ENCODE data around the gene C2orf15.
"Not testable (repeated sequence)": the region's sequence is repeated elsewhere in the genome, so short reads cannot be mapped to it uniquely, and the experiment has no call there.

Gene C2orf15

DNA sequence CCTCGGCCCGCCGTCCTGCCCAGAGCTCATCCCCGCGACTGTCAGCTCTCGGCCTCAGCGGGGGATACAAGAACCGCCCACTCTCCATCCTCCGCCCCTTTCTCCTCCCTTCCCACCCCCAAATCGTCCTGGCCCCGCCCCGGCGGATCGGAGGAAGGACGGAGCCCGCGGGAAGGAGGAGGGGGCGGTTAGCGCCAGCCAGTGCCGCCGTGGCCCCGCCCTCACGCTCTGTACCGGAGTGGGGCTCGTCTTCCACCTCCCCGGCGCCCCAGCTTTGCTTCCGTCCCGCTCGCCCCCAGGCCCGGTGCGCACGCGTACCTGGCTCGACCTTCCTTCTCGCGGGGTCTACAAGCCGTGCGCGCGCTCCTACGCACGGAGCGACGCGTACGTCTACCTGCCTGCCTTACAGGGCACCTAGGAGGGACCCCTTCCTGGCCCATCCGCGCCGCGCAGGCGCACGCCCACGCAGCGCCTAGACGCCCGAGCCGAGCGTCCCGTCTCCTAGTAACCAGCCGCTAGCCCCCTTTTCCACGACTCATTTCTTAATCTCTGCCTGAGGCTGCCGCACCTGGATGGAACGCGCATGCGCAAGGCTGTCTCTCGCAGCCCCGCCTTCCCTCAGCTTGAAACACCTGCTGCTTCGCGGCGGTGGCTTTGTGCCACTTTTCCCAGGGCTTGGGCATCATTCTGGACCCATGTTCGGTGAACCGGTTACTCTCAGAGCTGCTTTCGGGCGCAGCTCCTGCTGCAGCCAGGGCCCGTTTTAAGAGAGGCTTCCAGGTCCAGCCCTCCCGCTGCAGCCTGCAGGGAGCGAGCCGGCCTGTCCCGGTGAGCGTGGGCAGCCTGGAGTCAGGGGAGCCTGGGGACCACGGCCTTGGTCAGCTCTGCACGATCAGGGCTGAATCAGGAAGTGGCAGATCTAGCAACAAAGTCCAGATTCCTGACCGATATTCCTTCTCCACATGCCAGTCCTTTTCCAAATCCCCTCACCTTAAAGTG, at the start of gene C2orf15:
TSS of gene C2orf15 (plus strand) at position 598 of the 999 bp plus-strand sequence. CDS start 8,852 bp downstream, outside the sequence.
- Histone ChIP-seq H3K4me3 (ENCODE audit: low read depth in 1 of 2, low read length in 2 of 2) (peak within 1 kb of the TSS; percentile 87 to 97), H3K36me3 (ENCODE audit: control insufficient read depth in 1 of 2, insufficient read depth in 2 of 2, low read length in 2 of 2) (no peaks in the 10 kb centered on the region), H3K9me3 (ENCODE audit: control insufficient read depth in 1 of 2, low read length in 2 of 2) (no peaks in the 10 kb centered on the region), H3K27ac (ENCODE audit: low read length) (peak within 1 kb of the TSS; percentile 69), H3K27me3 (ENCODE audit: low read depth, low read length) (no peaks in the 10 kb centered on the region), H3K4me1 (ENCODE audit: control insufficient read depth in 1 of 2, insufficient read depth in 2 of 2, low read length in 2 of 2) (peaks cover 0 to 5% of the 10 kb centered on the region in 2 donors)

DNA sequence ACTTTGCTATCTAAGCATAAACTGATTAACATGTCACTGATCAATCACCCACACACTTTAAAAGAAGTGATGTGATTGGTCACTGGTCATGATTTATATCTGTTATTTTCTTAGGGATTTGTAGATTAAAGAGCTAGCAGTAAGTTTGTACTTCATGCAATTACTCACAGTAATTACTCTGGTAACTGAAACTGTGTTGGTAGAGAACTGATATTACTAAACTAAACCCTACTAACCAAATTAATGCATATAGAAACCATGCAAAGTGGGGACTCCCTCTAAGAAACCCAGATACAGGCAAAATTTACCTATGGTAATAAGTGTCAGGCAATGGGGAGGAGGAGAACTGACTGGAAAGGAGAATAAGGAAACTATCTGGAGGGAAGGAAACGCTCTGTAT, 44.8 kb upstream of the C2orf15 start:
- no peaks in the 10 kb centered on the region for H3K27me3 ChIP-seq (ENCODE audit: low read depth, low read length)
- no peaks in the 10 kb centered on the region for H3K4me1 ChIP-seq (ENCODE audit: control insufficient read depth in 1 of 2, insufficient read depth in 2 of 2, low read length in 2 of 2)
- no peak overlapping the region for H3K27ac ChIP-seq (ENCODE audit: low read length)
- peaks cover 0 to 9% of the 10 kb centered on the region in 2 donors for H3K9me3 ChIP-seq (ENCODE audit: control insufficient read depth in 1 of 2, low read length in 2 of 2)
- H3K36me3 ChIP-seq (ENCODE audit: control insufficient read depth in 1 of 2, insufficient read depth in 2 of 2, low read length in 2 of 2): no peaks in the 10 kb centered on the region
- no peak overlapping the region for H3K4me3 ChIP-seq (ENCODE audit: low read depth in 1 of 2, low read length in 2 of 2)

GRCh38 chr2:99101697-99102096, 39.8 kb upstream of the C2orf15 start:
- Histone ChIP-seq H3K4me3 (ENCODE audit: low read depth in 1 of 2, low read length in 2 of 2) (no peak overlapping the region), H3K27me3 (ENCODE audit: low read depth, low read length) (no peaks in the 10 kb centered on the region), H3K4me1 (ENCODE audit: control insufficient read depth in 1 of 2, insufficient read depth in 2 of 2, low read length in 2 of 2) (no peaks in the 10 kb centered on the region), H3K36me3 (ENCODE audit: control insufficient read depth in 1 of 2, insufficient read depth in 2 of 2, low read length in 2 of 2) (no peaks in the 10 kb centered on the region), H3K9me3 (ENCODE audit: control insufficient read depth in 1 of 2, low read length in 2 of 2) (no peaks in the 10 kb centered on the region), H3K27ac (ENCODE audit: low read length) (no peak overlapping the region)

DNA sequence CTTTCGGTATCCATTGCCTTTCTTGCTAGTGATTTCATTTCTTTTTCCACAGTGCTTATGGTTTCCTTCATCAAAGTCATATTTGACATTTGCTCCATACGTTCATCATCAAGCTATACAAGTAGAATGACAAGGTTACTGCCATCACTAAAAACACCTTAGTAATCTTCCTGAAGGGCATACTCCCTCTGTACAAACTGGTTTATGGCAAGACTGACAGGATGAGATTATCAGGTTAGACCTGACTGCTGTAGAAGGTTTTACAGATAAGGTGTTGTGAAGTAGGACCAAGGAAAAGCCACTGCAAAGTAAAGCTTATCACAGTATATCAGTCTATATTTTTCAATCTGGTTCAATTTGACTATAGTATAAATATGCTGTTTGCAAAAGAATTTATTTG, 37.5 kb upstream of the C2orf15 start:
- Histone ChIP-seq H3K4me3 (ENCODE audit: low read depth in 1 of 2, low read length in 2 of 2) (no peak overlapping the region), H3K27me3 (ENCODE audit: low read depth, low read length) (no peaks in the 10 kb centered on the region), H3K4me1 (ENCODE audit: control insufficient read depth in 1 of 2, insufficient read depth in 2 of 2, low read length in 2 of 2) (no peaks in the 10 kb centered on the region), H3K36me3 (ENCODE audit: control insufficient read depth in 1 of 2, insufficient read depth in 2 of 2, low read length in 2 of 2) (no peaks in the 10 kb centered on the region), H3K27ac (ENCODE audit: low read length) (no peak overlapping the region), H3K9me3 (ENCODE audit: control insufficient read depth in 1 of 2, low read length in 2 of 2) (no peaks in the 10 kb centered on the region)

GRCh38 chr2:99106913-99107312, 34.6 kb upstream of the C2orf15 start:
- H3K4me1 ChIP-seq (ENCODE audit: control insufficient read depth in 1 of 2, insufficient read depth in 2 of 2, low read length in 2 of 2): no peaks in the 10 kb centered on the region
- H3K9me3 ChIP-seq (ENCODE audit: control insufficient read depth in 1 of 2, low read length in 2 of 2): no peaks in the 10 kb centered on the region
- H3K27ac ChIP-seq (ENCODE audit: low read length): no peak overlapping the region
- H3K36me3 ChIP-seq (ENCODE audit: control insufficient read depth in 1 of 2, insufficient read depth in 2 of 2, low read length in 2 of 2): no peaks in the 10 kb centered on the region
- no peaks in the 10 kb centered on the region for H3K27me3 ChIP-seq (ENCODE audit: low read depth, low read length)
- no peak overlapping the region for H3K4me3 ChIP-seq (ENCODE audit: low read depth in 1 of 2, low read length in 2 of 2)

DNA sequence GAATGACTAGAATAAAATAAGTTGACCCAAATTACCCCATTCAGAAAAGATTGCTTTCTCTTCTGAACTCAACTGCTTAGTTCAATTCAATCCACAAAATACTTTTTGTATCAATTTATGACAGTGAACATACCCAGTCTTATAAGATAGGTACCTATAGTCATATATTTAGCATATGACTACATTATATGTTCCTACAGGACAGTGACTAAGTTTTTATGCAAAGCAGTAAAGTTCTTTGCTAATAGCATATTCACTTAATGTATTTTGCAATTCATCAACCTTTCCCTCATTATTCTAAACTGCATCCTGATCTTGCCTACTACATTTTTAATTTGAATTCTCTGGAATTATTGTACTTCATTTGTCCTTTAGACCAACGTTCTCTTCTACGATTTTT, 30.3 kb upstream of the C2orf15 start:
- Histone ChIP-seq H3K4me3 (ENCODE audit: low read depth in 1 of 2, low read length in 2 of 2) (no peak overlapping the region), H3K4me1 (ENCODE audit: control insufficient read depth in 1 of 2, insufficient read depth in 2 of 2, low read length in 2 of 2) (no peaks in the 10 kb centered on the region), H3K27ac (ENCODE audit: low read length) (no peak overlapping the region), H3K36me3 (ENCODE audit: control insufficient read depth in 1 of 2, insufficient read depth in 2 of 2, low read length in 2 of 2) (no peaks in the 10 kb centered on the region), H3K27me3 (ENCODE audit: low read depth, low read length) (no peaks in the 10 kb centered on the region), H3K9me3 (ENCODE audit: control insufficient read depth in 1 of 2, low read length in 2 of 2) (no peaks in the 10 kb centered on the region)

- H3K9me3 ChIP-seq (ENCODE audit: control insufficient read depth in 1 of 2, low read length in 2 of 2): no peaks in the 10 kb centered on the region
- H3K27ac ChIP-seq (ENCODE audit: low read length): no peak overlapping the region
- H3K36me3 ChIP-seq (ENCODE audit: control insufficient read depth in 1 of 2, insufficient read depth in 2 of 2, low read length in 2 of 2): no peaks in the 10 kb centered on the region
- no peak overlapping the region for H3K4me3 ChIP-seq (ENCODE audit: low read depth in 1 of 2, low read length in 2 of 2)
- no peaks in the 10 kb centered on the region for H3K27me3 ChIP-seq (ENCODE audit: low read depth, low read length)
- no peaks in the 10 kb centered on the region for H3K4me1 ChIP-seq (ENCODE audit: control insufficient read depth in 1 of 2, insufficient read depth in 2 of 2, low read length in 2 of 2)
These were observed 29.6 kb upstream of the C2orf15 start for GRCh38 chr2:99111945-99112344.

GRCh38 chr2:99112617-99113016, 28.9 kb upstream of the C2orf15 start:
- Histone ChIP-seq H3K36me3 (ENCODE audit: control insufficient read depth in 1 of 2, insufficient read depth in 2 of 2, low read length in 2 of 2) (no peaks in the 10 kb centered on the region), H3K27ac (ENCODE audit: low read length) (no peak overlapping the region), H3K9me3 (ENCODE audit: control insufficient read depth in 1 of 2, low read length in 2 of 2) (no peaks in the 10 kb centered on the region), H3K4me1 (ENCODE audit: control insufficient read depth in 1 of 2, insufficient read depth in 2 of 2, low read length in 2 of 2) (no peaks in the 10 kb centered on the region), H3K4me3 (ENCODE audit: low read depth in 1 of 2, low read length in 2 of 2) (no peak overlapping the region), H3K27me3 (ENCODE audit: low read depth, low read length) (no peaks in the 10 kb centered on the region)

- Histone ChIP-seq H3K36me3 (ENCODE audit: control insufficient read depth in 1 of 2, insufficient read depth in 2 of 2, low read length in 2 of 2) (peaks cover 0 to 18% of the 10 kb centered on the region in 2 donors), H3K4me3 (ENCODE audit: low read depth in 1 of 2, low read length in 2 of 2) (no peak overlapping the region), H3K4me1 (ENCODE audit: control insufficient read depth in 1 of 2, insufficient read depth in 2 of 2, low read length in 2 of 2) (no peaks in the 10 kb centered on the region), H3K9me3 (ENCODE audit: control insufficient read depth in 1 of 2, low read length in 2 of 2) (peaks cover 0 to 20% of the 10 kb centered on the region in 2 donors), H3K27me3 (ENCODE audit: low read depth, low read length) (no peaks in the 10 kb centered on the region), H3K27ac (ENCODE audit: low read length) (no peak overlapping the region)
These were observed 13.5 kb upstream of the C2orf15 start for GRCh38 chr2:99127981-99128380.

- not testable (repeated sequence) for H3K9me3 ChIP-seq (ENCODE audit: control insufficient read depth in 1 of 2, low read length in 2 of 2); H3K27me3 ChIP-seq (ENCODE audit: low read depth, low read length); H3K4me3 ChIP-seq (ENCODE audit: low read depth in 1 of 2, low read length in 2 of 2); H3K27ac ChIP-seq (ENCODE audit: low read length); H3K36me3 ChIP-seq (ENCODE audit: control insufficient read depth in 1 of 2, insufficient read depth in 2 of 2, low read length in 2 of 2); H3K4me1 ChIP-seq (ENCODE audit: control insufficient read depth in 1 of 2, insufficient read depth in 2 of 2, low read length in 2 of 2)
These were observed 6.4 kb upstream of the C2orf15 start for GRCh38 chr2:99135044-99135556.

DNA sequence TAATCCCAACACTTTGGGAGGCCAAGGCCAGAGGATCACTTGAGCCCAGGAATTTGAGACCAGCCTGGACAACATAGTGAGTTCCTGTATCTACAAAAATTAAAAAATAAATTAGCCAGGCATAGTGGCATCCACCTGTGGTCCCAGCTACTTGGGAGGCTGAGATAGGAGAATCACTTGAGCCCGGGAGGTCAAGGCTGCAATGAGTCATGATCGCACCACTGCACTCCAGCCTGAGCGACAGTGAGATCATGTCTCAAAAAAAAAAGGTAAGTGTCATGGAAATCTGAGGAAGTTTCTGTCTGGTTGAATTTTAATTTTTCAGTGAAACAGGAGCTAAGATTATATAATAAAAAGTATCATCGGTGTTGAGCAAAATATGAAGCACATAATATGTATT, 2.5 kb upstream of the C2orf15 start:
- Histone ChIP-seq H3K9me3 (ENCODE audit: control insufficient read depth in 1 of 2, low read length in 2 of 2) (no peaks in the 10 kb centered on the region), H3K4me1 (ENCODE audit: control insufficient read depth in 1 of 2, insufficient read depth in 2 of 2, low read length in 2 of 2) (peaks cover 0 to 5% of the 10 kb centered on the region in 2 donors), H3K36me3 (ENCODE audit: control insufficient read depth in 1 of 2, insufficient read depth in 2 of 2, low read length in 2 of 2) (no peaks in the 10 kb centered on the region), H3K27me3 (ENCODE audit: low read depth, low read length) (no peaks in the 10 kb centered on the region), H3K4me3 (ENCODE audit: low read depth in 1 of 2, low read length in 2 of 2) (no peak overlapping the region), H3K27ac (ENCODE audit: low read length) (no peak overlapping the region)

All from muscle layer of duodenum (tissue), 2 donors.